ENCODE results near the gene RARA. TPM values are rescaled to one million over a fixed set of nuclear protein-coding genes. Genes with fewer than 3 reads are reported as not detected.

Gene RARA
- total and polyA plus RNA-seq, 2 of the 4 experiments (the other 2 are of a cell fraction): 9.0 to 12.7 TPM

GRCh38 chr17:40286473-40286872, 22.5 kb upstream of the RARA start:
- Histone ChIP-seq H3K4me1 (ENCODE audit: control insufficient read depth, insufficient read depth, low read length) (peaks cover 13% of the 10 kb centered on the region), H3K56ac (ENCODE audit: extremely low read depth, insufficient read depth, low read length) (no peak overlapping the region), H3K36me3 (ENCODE audit: control insufficient read depth, insufficient read depth, low read length) (peaks cover 3% of the 10 kb centered on the region), H4K8ac (ENCODE audit: low read depth in 2 of 2, low read length in 2 of 2) (no peak overlapping the region), H3K9me1 (ENCODE audit: insufficient read depth, low read length) (peaks cover 17% of the 10 kb centered on the region), H4K91ac (ENCODE audit: insufficient read depth, low read depth, low read length) (no peak overlapping the region), H3K79me1 (ENCODE audit: low read depth in 1 of 2, low read length in 2 of 2) (peaks cover 11 to 26% of the 10 kb centered on the region in 2 experiments; a peak in 3 of 4 replicates), H4K5ac (ENCODE audit: low read depth, low read length) (no peak overlapping the region), H3K27me3 (ENCODE audit: control insufficient read depth, insufficient read depth, low read length) (no peaks in the 10 kb centered on the region), H2BK5ac (ENCODE audit: low read depth, low read length, poor library complexity, severe bottlenecking) (no peak overlapping the region), H2AFZ (replicated peaks; ENCODE audit: low read length, poor library complexity) (no peak overlapping the region), H4K20me1 (ENCODE audit: insufficient read depth, low read length) (peaks cover 7% of the 10 kb centered on the region; the same call in 1 of the 2 replicates), H3K9me3 (ENCODE audit: control insufficient read depth, insufficient read depth, low read length) (no peaks in the 10 kb centered on the region), H2BK20ac (ENCODE audit: low read depth, low read length) (no peak overlapping the region; the same call in 1 of the 2 replicates), H3K27ac (ENCODE audit: insufficient read depth, low read length) (no peak overlapping the region), H3K23ac (ENCODE audit: low read depth, low read length) (no peak overlapping the region), H3K4me2 (ENCODE audit: low read depth, low read length) (no peak overlapping the region), H2BK15ac (ENCODE audit: low read depth, low read length) (no peak overlapping the region), H2AK9ac (replicated peaks; ENCODE audit: low read depth, low read length, poor library complexity) (no peak overlapping the region), H3K9ac (ENCODE audit: low read depth, low read length) (no peak overlapping the region), H2AK5ac (ENCODE audit: low read depth, low read length) (no peak overlapping the region), H3K18ac (ENCODE audit: low read depth, low read length) (no peak overlapping the region), H3K4me3 (ENCODE audit: insufficient read depth, low read depth, low read length) (no peak overlapping the region), H3K4ac (ENCODE audit: low read depth, low read length) (no peak overlapping the region), H2BK120ac (ENCODE audit: low read depth, low read length) (no peak overlapping the region), H3K14ac (replicated peaks; ENCODE audit: low read depth, low read length) (no peak overlapping the region)
- ATAC-seq (ENCODE audit: low read depth) (no peak), DNase-seq (no peak)
- dilution Hi-C loops (cut with HindIII; ENCODE audit: low sequenced_read_pairs, unreplicated experiment) (no loop called here), intact Hi-C loops (cut with micrococcal nuclease) (no loop called here), in situ Hi-C loops (cut with MboI; ENCODE audit: low sequenced_read_pairs) (loop anchor here (10.0 kb wide), 1 partner anchor 262 kb away; no protein-coding TSS in a partner anchor)
- WGBS, 2 experiments (ENCODE audit: extremely low coverage in 2 of 2, insufficient read length in 1 of 2): no CpG with 5 or more reads among the region's 2 CpGs
- POLR2A ChIA-PET (ENCODE audit: unreplicated experiment): interaction anchor here (0.6 kb wide), 1 partner anchor 311 kb away, joined by 3 read pairs; no protein-coding TSS in a partner anchor
- no TSS peak for BruUV-seq (replicated peaks)
- TF ChIP-seq, protein P1, sequence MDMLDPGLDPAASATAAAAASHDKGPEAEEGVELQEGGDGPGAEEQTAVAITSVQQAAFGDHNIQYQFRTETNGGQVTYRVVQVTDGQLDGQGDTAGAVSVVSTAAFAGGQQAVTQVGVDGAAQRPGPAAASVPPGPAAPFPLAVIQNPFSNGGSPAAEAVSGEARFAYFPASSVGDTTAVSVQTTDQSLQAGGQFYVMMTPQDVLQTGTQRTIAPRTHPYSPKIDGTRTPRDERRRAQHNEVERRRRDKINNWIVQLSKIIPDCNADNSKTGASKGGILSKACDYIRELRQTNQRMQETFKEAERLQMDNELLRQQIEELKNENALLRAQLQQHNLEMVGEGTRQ (IDR thresholded peaks at IDR 0.05; ENCODE audit: low read depth, low read length): no peak
- no peak for TF ChIP-seq BHLHE40 (IDR thresholded peaks at IDR 0.05; ENCODE audit: low read depth, low read length)
- TF ChIP-seq RCOR1 (IDR thresholded peaks at IDR 0.05; ENCODE audit: insufficient replicate concordance, low read length): no peak
- TF ChIP-seq MXI1 (IDR thresholded peaks at IDR 0.05; ENCODE audit: borderline replicate concordance, low read depth, low read length): no peak
- no peak for TF ChIP-seq POLR2A (IDR thresholded peaks at IDR 0.05; ENCODE audit: low read depth, low read length)
- no peak for TF ChIP-seq MAFK (IDR thresholded peaks at IDR 0.05; ENCODE audit: low read depth, low read length)
- no peak for TF ChIP-seq FOS (IDR thresholded peaks at IDR 0.05; ENCODE audit: low read depth, low read length)
- TF ChIP-seq CHD1 (IDR thresholded peaks at IDR 0.05; ENCODE audit: low read depth, low read length): no peak
- TF ChIP-seq NFE2L2 (IDR thresholded peaks at IDR 0.05; ENCODE audit: low read depth, low read length): no peak
- TF ChIP-seq RFX5 (IDR thresholded peaks at IDR 0.05; ENCODE audit: low read depth, low read length): no peak
- TF ChIP-seq MAZ (IDR thresholded peaks at IDR 0.05; ENCODE audit: borderline replicate concordance, low read depth, low read length): no peak
- no peak for TF ChIP-seq SMC3 (IDR thresholded peaks at IDR 0.05; ENCODE audit: low read depth, low read length)
- no peak for TF ChIP-seq CEBPB (IDR thresholded peaks at IDR 0.05; ENCODE audit: low read depth, low read length)
- no peak for TF ChIP-seq CTCF (conservative IDR thresholded peaks at IDR 0.05; ENCODE audit: low read depth, low read length)
- TF ChIP-seq RAD21 (IDR thresholded peaks at IDR 0.05; ENCODE audit: low read length): no peak
- TF ChIP-seq ELK1 (IDR thresholded peaks at IDR 0.05; ENCODE audit: borderline replicate concordance, low read depth, low read length): no peak
- CTCF ChIA-PET: no interaction called here

All from IMR-90 (cell line).